Astrocyte (in vitro differentiated cells and primary cell): ENCODE data around the gene EIF4B.

Experiments used
- EZH2 ChIP-seq: IDR thresholded peaks from 2 replicates; pipeline ENCODE4 v1.6.1; 2012; ENCODE audit warnings: mild to moderate bottlenecking, low read length, inconsistent platforms; ENCODE audit not compliant: insufficient read depth
- TF ChIP-seq, protein P1 (sequence below): IDR thresholded peaks from 2 replicates; pipeline ENCODE4 v1.5.1; 2011; ENCODE audit warnings: low read depth, mild to moderate bottlenecking, inconsistent platforms, low read length, moderate library complexity; ENCODE audit not compliant: insufficient read depth

DNA sequence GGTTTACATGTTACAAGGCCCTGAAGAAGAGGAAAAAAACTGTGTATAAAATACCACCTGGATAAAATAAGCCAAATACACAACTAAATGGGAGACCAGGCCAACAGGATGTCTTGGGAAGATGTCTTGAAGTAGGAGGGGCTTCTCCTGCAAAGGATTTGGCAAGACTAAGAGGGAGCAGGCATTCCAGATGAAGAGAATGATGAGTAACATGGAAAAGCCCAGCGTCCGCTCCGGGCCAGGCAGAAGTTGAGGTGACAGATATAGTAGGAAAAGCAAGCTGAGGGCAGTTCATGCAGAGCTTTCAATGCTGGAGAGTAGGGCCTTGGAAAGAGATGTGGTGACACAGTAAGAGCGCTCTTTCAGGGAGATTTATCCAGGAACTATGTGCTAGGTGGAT is 16.1 kb upstream of the EIF4B start:
- TF ChIP-seq, protein P1, sequence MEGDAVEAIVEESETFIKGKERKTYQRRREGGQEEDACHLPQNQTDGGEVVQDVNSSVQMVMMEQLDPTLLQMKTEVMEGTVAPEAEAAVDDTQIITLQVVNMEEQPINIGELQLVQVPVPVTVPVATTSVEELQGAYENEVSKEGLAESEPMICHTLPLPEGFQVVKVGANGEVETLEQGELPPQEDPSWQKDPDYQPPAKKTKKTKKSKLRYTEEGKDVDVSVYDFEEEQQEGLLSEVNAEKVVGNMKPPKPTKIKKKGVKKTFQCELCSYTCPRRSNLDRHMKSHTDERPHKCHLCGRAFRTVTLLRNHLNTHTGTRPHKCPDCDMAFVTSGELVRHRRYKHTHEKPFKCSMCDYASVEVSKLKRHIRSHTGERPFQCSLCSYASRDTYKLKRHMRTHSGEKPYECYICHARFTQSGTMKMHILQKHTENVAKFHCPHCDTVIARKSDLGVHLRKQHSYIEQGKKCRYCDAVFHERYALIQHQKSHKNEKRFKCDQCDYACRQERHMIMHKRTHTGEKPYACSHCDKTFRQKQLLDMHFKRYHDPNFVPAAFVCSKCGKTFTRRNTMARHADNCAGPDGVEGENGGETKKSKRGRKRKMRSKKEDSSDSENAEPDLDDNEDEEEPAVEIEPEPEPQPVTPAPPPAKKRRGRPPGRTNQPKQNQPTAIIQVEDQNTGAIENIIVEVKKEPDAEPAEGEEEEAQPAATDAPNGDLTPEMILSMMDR = no peak
- TF ChIP-seq EZH2 = no peak
